Right hindlimb (tissue), 1 donor: Measurements from ENCODE around the gene F8.
"Not testable (repeated sequence)": the region's sequence is repeated elsewhere in the genome, so short reads cannot be mapped to it uniquely, and the experiment has no call there.

Experiments
- DNase-seq: peaks from one replicate; pipeline ENCODE4 v3.0.0-alpha.2; 2018

The F8 gene

DNA sequence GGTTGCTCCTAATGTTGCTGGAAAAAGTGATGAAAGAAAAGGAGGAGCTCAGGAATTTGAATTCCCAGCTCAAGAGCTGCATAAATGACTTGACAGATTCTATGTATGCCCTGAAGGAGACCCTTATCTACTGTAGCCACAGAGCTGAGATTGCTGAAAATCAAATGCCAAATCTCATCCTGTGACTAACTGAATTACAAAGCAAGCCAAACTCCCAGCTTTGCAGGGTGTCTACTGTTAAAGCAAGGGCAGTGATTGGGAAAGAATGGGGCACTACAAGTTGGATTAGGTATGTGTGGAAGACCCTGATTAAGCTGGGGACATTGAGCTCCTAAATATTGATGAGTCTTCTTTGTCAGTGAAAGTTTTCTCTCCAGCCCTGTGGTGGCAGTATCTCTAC lies 167.3 kb downstream of the F8 start:
- DNase-seq, result no peak

DNA sequence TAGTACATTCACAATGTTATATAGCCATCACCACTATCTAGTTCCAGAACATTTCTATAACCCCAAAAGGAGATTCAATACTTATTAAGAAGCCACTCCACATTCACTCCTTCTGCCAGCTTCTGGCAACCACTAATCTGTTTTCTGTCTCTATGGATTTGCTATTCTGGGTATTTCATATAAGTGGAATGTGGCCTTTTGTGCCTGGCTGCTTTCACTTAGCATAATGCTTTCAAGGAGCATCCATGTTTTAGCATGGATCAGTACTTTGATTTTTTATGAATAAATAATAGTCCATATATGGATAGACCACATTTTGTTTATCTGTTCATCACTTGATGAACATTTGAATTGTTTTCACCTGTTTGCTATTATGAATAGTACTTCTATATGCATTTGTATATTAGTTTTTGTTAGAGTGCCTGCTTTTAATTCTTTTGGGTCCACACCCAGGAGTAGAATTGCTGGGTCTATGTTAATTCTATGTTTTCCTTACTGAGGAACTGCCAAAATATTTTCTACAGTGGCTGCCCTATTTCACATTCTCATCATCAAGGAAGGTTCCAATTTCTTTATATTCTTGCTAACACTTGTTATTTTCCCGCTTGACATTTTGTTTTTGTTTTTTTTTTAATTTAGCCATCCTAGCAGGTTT lies 171.4 kb downstream of the F8 start:
- no peak for DNase-seq

DNA sequence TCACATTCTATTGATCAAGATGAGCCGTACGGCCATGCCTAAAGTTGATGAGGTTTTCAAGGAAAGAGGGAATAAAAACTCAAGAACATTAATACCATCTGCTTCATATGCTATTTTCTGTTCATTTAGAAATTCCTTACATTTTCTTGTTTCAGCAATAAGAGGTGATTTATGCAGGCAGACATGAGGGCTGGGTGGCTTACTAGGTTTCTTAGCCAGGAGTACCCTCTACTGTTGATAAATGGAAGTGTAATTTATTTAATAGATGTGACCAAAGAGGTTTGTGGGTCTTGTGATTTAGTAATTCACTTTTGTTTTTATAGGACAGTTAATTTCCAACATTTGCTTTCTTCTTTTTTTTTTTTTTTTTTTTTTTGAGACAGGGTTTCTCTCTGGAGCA lies 181.7 kb downstream of the F8 start:
- DNase-seq, result no peak

DNA sequence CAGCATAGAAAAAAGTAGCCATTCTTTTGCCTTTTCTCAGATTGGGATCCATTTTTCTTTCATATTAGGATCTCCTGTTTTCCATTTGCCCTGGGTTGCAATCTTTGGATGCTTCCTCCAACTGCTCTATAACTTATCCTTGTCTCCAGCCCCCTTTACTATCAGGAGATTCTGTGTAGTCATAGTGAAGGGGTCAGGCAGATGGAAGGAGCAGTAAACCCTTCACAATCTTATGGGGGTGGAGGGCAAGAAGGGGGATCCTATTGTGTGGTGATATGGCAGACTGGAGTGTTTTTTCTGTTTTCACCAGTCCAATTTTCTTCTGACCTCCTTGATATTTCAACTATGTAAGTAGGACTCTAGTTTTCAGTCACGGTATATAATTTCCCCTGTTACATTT lies 186.4 kb downstream of the F8 start:
- DNase-seq, result no peak

DNA sequence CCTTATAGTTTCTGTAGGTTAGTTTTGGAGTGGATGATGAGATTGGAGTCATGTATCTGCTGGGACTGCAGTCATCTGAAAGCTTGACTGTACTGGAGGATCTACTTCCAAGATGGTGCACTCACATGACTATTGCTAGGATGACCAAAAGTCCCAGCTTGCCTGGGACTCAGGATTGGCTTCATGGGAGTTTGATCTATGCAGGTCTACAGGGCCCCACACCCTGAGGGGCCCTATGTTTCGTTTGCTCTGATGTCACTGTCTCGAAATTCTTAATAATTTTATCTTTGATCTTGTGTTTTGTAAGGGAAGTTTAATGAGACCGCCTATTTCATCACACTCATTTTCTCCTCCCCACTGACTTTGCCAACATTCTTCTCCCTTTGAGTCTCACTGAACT lies 188.0 kb downstream of the F8 start, which contains the start of gene SMIM9:
Gene SMIM9, minus strand, starts transcription at position 101 of the 400 bp plus-strand sequence. CDS start 3,806 bp downstream, outside the sequence.
- DNase-seq, result no peak

DNA sequence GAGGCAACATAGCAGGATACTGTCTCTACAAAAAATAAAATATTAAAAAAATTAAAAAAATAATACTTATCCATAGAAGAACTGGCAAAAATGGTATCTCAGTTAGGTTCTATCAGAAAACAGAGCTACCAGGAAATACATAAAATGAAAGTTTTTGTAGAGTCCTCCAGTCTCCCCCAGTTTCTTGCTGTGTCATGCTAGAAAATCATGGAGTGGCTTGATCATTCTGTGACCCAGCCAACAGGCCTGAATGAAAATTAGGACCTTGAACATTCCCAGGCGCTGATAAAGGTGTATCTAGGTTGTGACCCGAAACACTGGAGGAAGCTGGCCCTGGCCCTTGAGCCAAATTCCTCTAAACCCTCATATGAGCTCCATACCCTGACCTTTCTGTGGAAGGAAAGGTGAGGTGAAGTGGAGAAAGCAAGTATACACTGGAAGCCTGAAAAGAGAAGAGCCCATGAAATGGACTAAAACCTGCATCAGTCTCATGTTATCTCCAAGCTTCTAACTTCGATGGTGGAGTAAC lies 188.7 kb downstream of the F8 start:
- no peak for DNase-seq

DNA sequence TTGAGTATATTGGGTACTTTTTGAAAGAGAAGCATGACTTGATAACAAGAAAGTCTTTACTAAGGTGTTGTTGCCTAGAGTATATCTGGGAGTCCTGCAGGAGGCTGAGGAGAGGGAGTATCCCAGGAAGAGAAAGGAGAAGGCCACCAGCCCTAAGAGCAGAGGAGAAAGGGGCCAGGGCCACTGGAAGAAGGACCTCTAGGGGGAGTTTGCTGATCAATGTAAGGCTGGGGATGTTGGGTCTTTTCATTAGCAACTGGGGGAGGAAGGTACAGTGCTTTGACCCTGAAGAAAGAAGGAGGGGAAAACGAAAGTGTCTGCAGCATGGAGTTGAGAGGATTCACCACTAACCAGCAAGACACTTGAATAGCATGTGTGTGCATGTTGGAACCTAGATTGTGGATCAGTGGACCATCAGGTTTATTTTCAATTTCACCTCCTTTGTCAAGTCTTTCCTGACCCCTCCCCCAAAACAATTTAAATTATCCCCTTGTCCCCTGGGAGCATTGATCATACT lies 192.5 kb downstream of the F8 start:
- DNase-seq, result no peak

DNA sequence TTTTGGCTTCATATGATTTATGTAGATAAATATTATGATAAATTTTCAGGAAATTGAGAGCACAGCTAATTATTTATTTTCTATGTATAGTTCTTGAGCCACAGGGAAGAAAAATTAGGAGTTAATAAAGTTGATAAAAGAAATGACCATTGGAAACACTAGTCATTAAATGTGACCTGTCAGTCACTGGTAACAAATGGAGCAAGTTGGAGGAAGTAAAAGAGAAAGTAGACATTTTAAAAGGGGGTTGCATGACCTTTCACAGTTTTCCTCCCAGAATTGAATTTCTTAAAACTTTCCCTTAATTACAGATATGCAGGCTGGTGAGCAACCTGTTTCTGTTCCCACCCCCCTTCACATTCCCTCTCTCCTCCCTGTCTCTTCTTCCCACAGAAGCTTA lies 193.4 kb downstream of the F8 start:
- no peak for DNase-seq

DNA sequence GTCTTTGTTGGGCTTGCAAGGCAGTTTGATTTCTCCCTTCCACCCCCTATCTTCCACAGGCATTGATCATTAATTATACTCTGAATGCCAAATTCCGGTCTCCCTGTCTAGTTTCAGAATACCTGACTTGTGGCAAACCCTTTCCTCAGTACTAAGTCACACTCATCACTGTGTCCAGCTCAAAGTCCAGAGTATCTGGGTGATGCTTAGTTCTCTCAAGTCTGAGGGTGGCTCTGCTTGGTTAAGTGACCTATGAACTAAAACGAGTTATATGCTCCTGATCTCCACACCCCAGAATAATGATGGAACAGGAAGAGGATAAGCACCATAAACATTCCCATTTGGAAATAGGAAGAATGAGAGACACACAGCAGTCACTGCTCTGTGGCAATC lies 194.5 kb downstream of the F8 start:
- no peak for DNase-seq

DNA sequence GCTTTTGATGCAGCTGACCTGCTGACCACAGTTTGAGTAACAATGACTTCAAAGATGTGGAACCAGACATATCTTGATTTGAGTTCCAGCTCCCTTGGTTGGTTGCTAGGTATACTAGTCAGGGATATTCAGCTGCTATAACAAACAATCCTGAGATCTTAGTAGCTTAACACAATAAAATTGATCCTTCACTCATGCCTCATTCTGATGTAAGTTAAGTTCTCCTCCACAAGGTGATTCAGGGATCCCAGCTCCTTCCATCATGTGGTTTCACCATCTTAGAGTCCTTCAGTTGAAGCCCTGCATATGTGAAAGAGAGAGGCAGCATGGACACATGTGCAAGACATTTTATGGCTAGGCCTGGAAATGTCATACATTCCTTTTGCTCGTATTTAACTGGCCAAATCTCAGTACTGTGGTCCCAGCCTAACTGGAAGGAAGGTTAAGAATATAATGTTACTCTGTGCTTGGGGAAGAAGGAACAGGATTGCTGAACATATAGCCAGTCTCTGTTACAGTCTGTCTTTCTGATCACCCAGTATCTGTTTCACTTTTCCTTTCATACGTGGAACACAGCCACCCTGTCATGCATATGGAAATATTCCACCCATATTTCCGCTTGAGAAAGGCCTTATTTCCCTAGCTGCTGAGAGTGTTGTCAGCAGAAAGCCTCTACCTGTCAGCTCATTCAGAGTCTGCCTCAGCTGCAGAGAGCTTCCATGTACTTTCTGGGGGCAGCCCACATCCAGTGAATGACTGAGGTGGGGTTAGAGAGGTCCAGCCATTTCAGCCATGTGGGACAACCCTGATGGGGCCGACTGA lies 195.1 kb downstream of the F8 start:
- no peak for DNase-seq

DNA sequence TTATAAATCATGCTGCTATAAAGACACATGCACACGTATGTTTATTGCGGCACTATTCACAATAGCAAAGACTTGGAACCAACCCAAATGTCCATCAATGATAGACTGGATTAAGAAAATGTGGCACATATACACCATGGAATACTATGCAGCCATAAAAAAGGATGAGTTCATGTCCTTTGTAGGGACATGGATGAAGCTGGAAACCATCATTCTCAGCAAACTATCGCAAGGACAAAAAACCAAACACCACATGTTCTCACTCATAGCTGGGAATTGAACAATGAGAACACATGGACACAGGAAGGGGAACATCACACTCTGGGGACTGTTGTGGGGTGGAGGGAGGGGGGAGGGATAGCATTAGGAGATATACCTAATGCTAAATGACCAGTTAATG lies 196.9 kb downstream of the F8 start:
- DNase-seq, result not testable (repeated sequence)

DNA sequence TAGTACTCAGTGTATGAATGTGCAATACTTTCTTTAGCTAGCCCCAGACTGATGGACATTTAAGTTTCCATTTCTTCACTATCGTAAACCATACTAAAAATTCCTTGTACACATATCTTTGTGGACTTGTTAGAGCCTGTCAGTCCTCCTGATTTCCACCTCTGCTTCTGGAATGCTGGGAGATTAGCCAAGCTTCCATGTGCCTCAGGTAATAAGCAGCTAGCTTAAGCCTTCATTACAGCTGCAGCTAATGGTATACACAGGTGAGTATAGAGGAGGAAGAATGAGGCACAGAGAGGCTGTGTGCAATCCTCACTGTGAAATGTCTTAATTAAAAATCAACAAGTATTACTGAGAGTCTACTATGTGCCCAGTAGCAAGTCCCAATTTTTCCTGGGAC lies 197.9 kb downstream of the F8 start:
- DNase-seq, result no peak

DNA sequence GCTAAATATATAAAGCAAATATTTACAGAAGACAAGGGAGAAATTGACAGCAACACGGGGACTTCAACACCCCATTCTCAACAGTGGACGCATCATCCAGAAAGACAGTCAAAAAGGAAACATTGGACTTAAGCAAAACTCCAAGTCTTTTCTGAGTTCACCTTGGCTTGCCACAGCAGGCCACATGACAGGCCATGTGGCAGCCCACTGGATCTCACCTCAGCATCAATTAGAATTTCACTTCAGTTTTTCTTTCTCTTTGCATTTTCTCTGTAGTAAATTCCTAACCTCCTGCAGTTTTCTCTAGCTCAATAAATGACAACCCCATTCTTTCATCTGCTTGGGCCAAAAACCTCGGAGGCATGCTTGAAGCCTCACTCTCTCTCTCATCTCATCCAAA lies 200.5 kb downstream of the F8 start:
- DNase-seq, result no peak

DNA sequence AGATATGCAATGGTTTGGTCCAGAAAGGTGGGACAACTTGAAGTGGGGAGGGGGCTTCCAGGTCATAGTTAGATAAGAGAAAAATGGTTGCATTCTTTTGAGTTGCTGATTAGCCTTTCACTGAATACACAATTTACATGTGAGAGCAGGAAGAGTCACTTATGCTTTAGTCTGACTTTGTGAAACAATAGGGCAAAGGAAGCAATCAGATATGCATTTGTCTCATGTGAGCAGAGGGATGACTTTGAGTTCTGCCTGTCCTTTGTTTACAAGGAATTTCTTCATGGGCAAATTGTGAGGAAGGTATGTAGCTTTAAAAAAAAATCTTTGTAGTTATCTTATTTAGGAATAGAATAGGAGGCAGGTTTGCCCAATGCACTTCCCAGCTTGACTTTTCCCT lies 201.0 kb downstream of the F8 start:
- DNase-seq, result no peak

DNA sequence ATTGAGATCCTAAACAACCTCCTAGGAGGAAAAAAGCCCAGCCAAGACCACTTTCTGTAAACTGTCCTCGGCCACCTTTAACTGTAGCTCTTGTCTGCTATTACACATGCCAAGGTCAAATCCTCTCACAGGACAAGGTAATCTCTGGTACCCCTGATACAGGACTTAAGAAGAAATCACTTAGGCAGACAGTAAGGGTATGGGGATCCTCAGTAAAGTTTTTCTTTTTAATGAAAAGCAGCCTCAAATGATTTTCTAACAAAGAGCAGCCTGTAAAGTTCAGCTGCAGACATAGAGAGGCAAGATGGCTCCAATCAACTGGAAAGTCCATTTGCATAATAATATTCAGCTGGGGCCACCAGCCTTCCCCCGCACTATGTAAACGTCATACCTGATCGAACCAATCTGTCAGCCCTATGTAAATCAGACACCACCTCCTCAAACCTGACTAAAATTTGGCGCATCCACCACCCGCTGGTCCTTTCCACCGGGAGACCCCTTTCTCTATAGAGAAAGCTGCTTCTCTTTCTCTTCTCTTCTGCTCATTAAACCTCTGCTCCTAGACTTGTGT lies 202.7 kb downstream of the F8 start:
- DNase-seq, result no peak

DNA sequence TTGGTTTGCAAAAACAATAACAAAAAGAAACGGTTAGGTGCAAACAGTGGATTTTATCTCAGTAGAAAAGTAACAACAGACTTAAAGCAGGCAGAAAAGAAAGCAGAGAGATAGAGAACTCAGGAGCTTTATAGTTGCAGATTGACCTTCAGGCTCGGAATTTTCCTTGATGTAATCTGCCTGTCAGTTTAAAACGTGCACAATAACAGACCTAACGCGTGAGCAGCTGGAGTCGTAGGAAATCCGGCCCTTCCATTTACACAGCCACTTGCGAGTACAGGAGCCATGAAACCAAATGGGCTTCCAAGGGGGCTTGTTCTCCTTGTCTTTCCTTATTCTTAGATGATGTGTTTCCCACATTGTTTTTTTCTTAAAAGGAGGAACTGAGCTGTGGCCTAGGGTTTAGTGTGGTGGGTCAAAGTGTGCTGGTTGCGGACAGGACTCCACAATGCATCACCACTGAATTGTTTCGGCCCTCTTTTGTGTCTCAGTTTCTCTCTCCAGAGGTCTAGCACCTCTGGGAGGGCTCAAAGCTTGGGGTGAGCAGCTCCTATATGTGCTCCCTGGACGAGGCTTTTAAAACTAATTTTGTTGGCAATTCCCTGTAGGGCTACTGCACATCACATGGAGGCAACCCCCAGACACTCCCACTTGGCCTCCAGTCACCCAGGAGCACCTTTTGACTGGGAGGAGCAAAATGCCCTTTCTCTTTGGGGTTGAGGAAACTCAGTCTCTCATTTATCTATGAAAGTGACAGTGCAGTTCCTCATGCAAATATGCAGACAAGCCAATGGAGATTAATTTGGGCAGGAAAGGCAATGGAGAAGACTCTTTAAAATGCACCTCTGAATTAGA lies 203.4 kb downstream of the F8 start:
- no peak for DNase-seq

DNA sequence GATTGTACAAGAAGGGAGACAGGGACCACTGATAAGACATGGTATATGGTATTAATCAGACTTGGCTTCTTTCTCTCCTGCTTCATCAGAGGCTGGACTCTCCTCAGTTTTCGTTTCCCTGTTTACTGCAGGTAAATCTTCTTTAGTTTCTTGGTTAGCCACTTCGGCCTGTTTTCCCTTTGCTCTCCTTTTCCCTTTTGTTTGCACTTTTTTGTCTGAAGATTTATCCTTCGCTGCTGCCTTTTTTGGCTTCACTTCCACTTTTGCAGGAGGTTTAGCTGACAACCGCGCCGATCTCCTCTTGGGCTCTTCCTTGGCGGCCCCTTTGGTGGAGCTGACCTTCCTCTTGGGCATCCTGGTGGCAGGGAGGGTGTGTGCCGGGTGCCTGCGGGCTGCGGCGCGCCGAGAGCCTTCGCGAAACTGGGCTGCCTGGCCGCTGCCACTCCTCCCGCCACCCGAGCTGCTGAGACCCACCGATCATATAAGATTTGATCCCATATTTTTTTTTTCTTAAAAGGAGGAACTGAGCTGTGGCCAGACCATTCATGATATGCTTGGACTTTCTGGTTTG lies 205.4 kb downstream of the F8 start:
- not testable (repeated sequence) for DNase-seq

DNA sequence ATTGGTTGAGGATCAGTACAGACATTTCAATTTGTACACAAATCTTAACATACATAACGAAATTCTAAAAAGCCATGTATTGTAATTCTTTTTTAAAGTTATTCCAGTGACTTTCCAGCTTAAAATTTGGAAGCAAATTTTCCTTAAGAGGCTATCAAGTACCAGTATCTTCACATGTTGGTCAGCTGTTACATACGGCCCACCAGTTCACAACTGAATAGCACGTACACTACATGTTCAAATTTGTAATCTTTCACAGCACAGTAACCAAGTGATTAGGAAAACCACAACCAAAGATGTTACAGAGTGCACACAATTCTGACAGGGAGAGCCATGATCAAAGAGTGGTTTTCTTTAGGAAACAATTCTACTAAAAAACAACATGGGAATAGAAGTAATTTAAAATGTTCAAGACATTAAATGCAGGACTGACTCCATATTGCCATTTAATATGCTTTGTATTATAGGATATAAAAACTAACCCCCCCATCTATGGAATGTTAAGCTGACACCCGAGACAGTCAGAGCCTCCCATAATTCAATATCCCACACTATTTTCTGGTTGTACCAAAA lies 206.1 kb downstream of the F8 start:
- DNase-seq, result not testable (repeated sequence)

DNA sequence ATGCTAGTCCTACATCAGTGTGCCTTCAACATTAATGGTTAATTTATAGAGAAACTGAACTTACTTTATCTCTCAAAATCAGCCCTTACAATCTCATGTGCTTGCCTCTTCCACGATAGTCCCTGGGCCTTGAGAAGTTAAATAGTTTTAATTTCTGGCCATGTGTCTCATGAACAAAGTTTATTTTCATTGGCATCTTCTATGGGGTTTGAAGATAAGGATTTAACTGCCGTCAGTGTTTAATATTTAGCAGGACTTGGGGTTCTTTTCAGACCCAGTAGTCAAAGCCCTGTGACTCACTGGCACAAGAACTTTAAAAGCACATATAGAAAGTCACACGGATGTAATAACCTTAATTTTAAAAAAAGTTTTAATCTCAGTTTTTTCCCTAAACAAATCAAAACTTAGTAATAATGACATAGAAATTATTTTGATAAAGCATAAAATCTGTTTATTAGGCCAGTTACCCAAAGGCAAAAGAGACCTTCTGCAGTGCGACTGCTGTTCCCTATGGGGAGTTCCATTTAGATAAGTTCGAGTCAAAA lies 207.2 kb downstream of the F8 start:
- DNase-seq, result no peak

DNA sequence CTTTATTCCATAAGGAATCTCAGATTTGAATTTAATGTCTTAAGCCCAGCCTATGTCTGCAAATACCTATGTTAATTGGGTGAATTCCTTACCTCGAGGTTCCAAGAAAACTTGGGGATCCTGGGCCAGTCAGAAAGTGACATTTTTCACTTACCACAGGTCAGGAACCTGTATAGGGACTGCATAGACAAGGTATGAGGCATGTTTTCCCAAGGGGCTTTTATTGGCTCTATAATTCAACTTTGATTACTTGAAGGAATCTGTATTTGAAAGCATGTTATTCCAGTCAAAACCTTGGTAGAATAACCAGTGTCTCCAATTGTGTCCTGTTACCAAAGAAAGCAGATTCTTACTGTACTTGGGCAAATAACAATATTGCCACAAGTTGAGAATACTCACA lies 208.7 kb downstream of the F8 start:
- no peak for DNase-seq

DNA sequence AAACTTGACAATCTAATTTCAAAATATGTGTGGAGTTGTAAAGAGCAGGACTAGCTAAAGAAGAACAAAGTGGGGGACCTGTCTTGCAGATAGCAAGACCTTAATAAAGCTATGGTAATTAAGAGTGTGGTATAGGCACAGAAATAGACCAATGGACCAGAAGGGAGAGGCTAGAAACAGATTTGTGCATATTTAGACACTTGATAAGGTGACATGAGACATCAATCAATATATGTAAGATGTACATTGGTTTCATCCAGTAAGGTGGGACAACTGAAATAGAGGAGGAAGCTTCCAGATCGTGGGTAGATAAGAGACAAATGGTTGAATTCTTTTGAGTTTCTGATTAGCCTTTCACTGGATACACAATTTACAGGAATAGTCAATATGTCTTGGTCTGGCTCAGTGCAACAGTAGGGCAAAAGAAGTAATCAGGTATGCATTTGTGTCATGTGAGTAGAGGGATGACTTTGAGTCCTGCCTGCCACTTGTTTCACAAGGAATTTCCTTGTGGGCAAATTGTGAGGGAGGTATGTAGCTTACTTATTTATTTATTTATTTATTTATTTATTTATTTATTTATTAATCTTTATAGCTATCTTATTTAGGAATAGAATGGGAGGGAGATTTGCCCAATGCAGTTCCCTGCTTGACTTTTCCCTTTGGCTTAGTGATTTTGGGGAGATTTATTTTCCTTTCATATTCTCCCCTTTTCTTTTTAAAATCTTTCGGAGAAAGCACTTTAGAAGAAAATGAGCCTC lies 210.0 kb downstream of the F8 start:
- DNase-seq, result no peak
